ENCODE results near the gene RCVRN. TPM values are rescaled to one million over a fixed set of nuclear protein-coding genes. Genes with fewer than 3 reads are reported as not detected.
A peak's percentile ranks its signal among the peaks of the same experiment; 100 is the strongest.

Gene RCVRN
- total and polyA plus RNA-seq, 2 of the 4 experiments (the other 2 are of a cell fraction): not detected

GRCh38 chr17:9878356-9878755 lies 26.7 kb downstream of the RCVRN start (continued):
- TF ChIP-seq CEBPB (IDR thresholded peaks at IDR 0.05; ENCODE audit: low read depth, low read length) (no peak), RFX5 (IDR thresholded peaks at IDR 0.05; ENCODE audit: low read depth, low read length) (no peak), CHD1 (IDR thresholded peaks at IDR 0.05; ENCODE audit: low read depth, low read length) (no peak), POLR2A (IDR thresholded peaks at IDR 0.05; ENCODE audit: low read depth, low read length) (no peak), MAZ (IDR thresholded peaks at IDR 0.05; ENCODE audit: borderline replicate concordance, low read depth, low read length) (no peak)

GRCh38 chr17:9875441-9875840 lies 29.6 kb downstream of the RCVRN start:
- no peak overlapping the region for H4K91ac ChIP-seq (ENCODE audit: insufficient read depth, low read depth, low read length)
- no peaks in the 10 kb centered on the region; the same call in 1 of the 2 replicates for H3K9me3 ChIP-seq (ENCODE audit: control insufficient read depth, insufficient read depth, low read length)
- no peak overlapping the region for H2AK5ac ChIP-seq (ENCODE audit: low read depth, low read length)
- no TSS peak for BruUV-seq (replicated peaks)
- no peak overlapping the region for H2BK20ac ChIP-seq (ENCODE audit: low read depth, low read length)
- H3K79me1 ChIP-seq (ENCODE audit: low read depth in 1 of 2, low read length in 2 of 2): no peaks in the 10 kb centered on the region
- H3K27me3 ChIP-seq (ENCODE audit: control insufficient read depth, insufficient read depth, low read length): no peaks in the 10 kb centered on the region
- no peak overlapping the region for H3K9ac ChIP-seq (ENCODE audit: low read depth, low read length)
- intact Hi-C loops (cut with micrococcal nuclease) (no loop called here), dilution Hi-C loops (cut with HindIII; ENCODE audit: low sequenced_read_pairs, unreplicated experiment) (no loop called here), in situ Hi-C loops (cut with MboI; ENCODE audit: low sequenced_read_pairs) (no loop called here)
- DNase-seq (peak; percentile 61), ATAC-seq (ENCODE audit: low read depth) (peak; percentile 90)
- no peak overlapping the region for H4K8ac ChIP-seq (ENCODE audit: low read depth in 2 of 2, low read length in 2 of 2)
- H3K56ac ChIP-seq (ENCODE audit: extremely low read depth, insufficient read depth, low read length): no peak overlapping the region
- H2BK15ac ChIP-seq (ENCODE audit: low read depth, low read length): no peak overlapping the region
- H3K9me1 ChIP-seq (ENCODE audit: insufficient read depth, low read length): no peaks in the 10 kb centered on the region
- H3K4me3 ChIP-seq (ENCODE audit: insufficient read depth, low read depth, low read length): no peak overlapping the region
- POLR2A ChIA-PET (ENCODE audit: unreplicated experiment): no interaction called here
- WGBS, 2 experiments (ENCODE audit: extremely low coverage in 2 of 2, insufficient read length in 1 of 2): no CpG with 5 or more reads among the region's 3 CpGs
- H2BK120ac ChIP-seq (ENCODE audit: low read depth, low read length): no peak overlapping the region
- no peak overlapping the region for H3K18ac ChIP-seq (ENCODE audit: low read depth, low read length)
- H2BK5ac ChIP-seq (ENCODE audit: low read depth, low read length, poor library complexity, severe bottlenecking): no peak overlapping the region
- no peak overlapping the region for H4K5ac ChIP-seq (ENCODE audit: low read depth, low read length)
- no peaks in the 10 kb centered on the region for H3K36me3 ChIP-seq (ENCODE audit: control insufficient read depth, insufficient read depth, low read length)
- no peak overlapping the region for H2AK9ac ChIP-seq (replicated peaks; ENCODE audit: low read depth, low read length, poor library complexity)
- no peak overlapping the region for H3K27ac ChIP-seq (ENCODE audit: insufficient read depth, low read length)
- TF ChIP-seq RAD21 (IDR thresholded peaks at IDR 0.05; ENCODE audit: low read length) (no peak), BHLHE40 (IDR thresholded peaks at IDR 0.05; ENCODE audit: low read depth, low read length) (no peak), RFX5 (IDR thresholded peaks at IDR 0.05; ENCODE audit: low read depth, low read length) (no peak), CTCF (conservative IDR thresholded peaks at IDR 0.05; ENCODE audit: low read depth, low read length) (no peak), CHD1 (IDR thresholded peaks at IDR 0.05; ENCODE audit: low read depth, low read length) (no peak), RCOR1 (IDR thresholded peaks at IDR 0.05; ENCODE audit: insufficient replicate concordance, low read length) (no peak), MAFK (IDR thresholded peaks at IDR 0.05; ENCODE audit: low read depth, low read length) (no peak), FOS (IDR thresholded peaks at IDR 0.05; ENCODE audit: low read depth, low read length) (no peak)
- H3K4me2 ChIP-seq (ENCODE audit: low read depth, low read length): no peak overlapping the region
- H3K4ac ChIP-seq (ENCODE audit: low read depth, low read length): no peak overlapping the region
- H3K14ac ChIP-seq (replicated peaks; ENCODE audit: low read depth, low read length): no peak overlapping the region
- H2AFZ ChIP-seq (replicated peaks; ENCODE audit: low read length, poor library complexity): no peak overlapping the region
- CTCF ChIA-PET: interaction anchor here (0.7 kb wide), 1 partner anchor 15 kb away, joined by 4 read pairs; no protein-coding TSS in a partner anchor
- no peaks in the 10 kb centered on the region; the same call in 1 of the 2 replicates for H3K4me1 ChIP-seq (ENCODE audit: control insufficient read depth, insufficient read depth, low read length)
- H4K20me1 ChIP-seq (ENCODE audit: insufficient read depth, low read length): no peaks in the 10 kb centered on the region
- no peak overlapping the region for H3K23ac ChIP-seq (ENCODE audit: low read depth, low read length)

All from IMR-90 (cell line).